ENCODE results near the gene ZIC1.

ZIC1 gene

GRCh38 chr3:147424581-147425387, 15.6 kb downstream of the ZIC1 start:
- no peak for DNase-seq

GRCh38 chr3:147425388-147425850, 16.3 kb downstream of the ZIC1 start:
- DNase-seq, result no peak

DNA sequence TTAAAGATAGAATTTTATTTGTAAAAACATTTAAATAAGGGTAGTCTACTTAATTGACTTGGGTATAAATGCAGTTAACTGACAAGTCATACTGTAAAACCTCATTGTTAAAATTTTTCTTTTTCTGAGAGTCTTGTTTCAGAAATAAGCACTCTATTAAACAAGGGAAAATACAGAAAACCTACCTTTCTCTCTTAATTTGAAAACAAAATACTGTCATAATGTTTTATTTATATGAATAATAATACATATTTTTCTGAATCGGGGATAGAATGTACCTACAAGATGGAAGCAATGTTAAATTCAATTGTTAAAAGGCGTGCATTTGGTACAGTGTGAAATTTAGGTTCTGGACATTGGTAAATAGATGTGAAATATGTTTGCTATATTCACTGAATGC, 17.8 kb downstream of the ZIC1 start:
- DNase-seq, result no peak

DNA sequence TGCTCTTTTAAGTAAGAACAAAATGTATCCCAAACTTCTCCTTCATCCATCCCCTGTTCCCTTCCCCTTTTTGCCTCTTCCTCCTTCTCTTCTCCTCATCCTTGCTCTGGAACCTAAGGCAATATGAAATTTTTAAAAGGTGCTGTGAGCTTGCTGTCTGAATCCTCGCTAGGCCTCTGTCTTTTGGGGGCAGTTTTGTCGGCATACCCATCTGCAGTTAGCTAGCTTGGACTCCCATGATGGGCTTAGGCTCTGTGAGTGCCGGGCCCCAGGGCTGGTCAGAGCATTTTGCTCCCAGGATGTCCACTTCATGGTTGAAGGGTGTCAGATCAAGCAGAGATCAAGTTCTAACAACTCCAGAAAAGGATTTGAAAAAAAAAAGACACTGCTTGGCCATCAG, 18.6 kb downstream of the ZIC1 start:
- DNase-seq, result no peak

- DNase-seq, result no peak
These were observed 19.2 kb downstream of the ZIC1 start for GRCh38 chr3:147428326-147428725.

DNA sequence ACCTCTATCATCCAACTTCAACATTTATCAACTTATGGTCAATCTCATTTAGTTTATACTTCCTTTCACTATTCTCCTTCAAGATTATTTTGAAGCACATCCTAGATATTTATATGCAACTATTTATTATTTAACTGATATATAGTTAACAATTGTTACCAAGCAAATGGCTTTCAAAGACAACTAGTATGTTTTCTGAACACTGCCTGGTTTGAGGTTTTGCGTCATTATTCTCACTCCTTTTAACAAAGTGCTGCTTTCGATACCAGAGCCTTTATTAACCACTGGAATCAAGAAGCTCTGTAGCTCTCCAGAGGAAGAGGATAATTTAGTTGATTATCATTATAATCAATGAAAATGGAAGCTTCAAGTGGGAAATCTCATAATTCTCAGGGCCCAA, 19.6 kb downstream of the ZIC1 start:
- no peak for DNase-seq

DNA sequence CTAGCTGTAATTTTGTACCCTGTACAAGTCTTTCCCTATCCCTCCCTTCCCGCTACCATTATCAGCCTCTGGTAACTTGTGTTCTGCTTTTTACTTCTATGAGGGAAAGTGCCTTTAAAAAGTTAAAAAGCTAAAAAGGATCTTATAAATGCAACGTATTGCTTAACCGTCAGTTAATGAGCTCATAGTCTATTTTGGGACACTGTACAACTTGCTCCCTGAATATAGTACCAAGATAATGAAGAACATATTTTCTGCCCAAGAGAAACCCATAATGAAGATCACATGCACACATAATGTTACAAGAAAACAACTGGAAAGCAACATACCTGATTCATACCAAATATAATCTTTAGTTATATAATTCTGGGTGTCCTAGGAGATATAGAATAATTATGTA, 22.6 kb downstream of the ZIC1 start:
- DNase-seq, result no peak

- no peak for DNase-seq
These were observed 38.1 kb downstream of the ZIC1 start for GRCh38 chr3:147447224-147447623.

GRCh38 chr3:147449669-147450068, 40.5 kb downstream of the ZIC1 start:
- DNase-seq, result no peak

DNA sequence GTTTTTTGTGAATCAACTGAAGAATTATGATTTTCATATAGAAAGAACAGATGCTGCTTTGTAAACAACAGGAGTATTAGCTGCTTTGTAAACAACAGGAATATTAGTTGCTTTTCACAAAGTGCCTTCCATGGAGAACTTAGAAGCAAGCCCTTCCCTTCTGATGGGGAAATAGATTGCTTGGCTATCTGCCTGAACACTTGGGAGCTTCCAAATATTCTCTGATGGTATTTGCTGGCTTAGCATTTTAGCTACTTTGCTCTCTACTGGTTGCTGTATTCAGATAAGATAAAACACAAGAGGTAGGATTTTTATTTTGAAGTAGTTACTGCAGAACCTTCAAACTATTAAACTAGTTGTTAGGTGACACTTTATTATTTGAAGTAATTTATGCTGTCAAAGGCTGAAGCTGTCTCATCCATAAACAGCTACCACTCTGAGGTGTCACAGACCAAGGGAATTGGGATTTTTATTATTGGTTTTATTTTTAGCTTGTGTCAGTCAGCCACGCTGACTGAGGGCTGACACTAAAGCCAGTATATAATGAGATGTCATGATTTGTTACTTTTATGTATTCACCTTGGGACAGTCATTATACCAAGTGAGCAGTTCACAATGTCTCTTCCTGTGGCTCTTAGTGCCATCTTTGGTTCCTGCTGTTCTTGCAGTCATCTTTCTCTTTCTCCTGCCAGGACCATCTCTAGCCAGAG, 50.0 kb downstream of the ZIC1 start:
- no peak for DNase-seq

DNA sequence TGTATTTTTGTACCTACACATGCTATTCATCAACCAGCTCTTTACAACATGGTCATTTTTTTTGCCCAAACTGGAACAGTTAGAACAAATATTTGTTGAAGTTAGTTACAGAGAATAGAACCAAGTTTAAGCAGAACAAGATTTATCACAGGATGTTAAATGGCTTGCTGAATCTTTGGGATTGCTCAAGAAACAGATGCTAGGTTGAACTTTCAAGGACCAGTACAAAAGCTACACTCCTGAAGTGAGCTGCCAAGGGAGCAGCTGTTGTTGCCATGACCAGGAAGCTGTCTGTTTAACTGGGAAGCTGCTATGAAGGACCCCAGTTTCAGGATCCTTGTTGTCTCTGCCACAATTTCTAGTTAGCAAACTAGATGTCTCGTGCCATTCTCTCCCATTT, 53.7 kb downstream of the ZIC1 start:
- DNase-seq, result no peak
